ENCODE results near the gene FIBP.

The FIBP gene

DNA sequence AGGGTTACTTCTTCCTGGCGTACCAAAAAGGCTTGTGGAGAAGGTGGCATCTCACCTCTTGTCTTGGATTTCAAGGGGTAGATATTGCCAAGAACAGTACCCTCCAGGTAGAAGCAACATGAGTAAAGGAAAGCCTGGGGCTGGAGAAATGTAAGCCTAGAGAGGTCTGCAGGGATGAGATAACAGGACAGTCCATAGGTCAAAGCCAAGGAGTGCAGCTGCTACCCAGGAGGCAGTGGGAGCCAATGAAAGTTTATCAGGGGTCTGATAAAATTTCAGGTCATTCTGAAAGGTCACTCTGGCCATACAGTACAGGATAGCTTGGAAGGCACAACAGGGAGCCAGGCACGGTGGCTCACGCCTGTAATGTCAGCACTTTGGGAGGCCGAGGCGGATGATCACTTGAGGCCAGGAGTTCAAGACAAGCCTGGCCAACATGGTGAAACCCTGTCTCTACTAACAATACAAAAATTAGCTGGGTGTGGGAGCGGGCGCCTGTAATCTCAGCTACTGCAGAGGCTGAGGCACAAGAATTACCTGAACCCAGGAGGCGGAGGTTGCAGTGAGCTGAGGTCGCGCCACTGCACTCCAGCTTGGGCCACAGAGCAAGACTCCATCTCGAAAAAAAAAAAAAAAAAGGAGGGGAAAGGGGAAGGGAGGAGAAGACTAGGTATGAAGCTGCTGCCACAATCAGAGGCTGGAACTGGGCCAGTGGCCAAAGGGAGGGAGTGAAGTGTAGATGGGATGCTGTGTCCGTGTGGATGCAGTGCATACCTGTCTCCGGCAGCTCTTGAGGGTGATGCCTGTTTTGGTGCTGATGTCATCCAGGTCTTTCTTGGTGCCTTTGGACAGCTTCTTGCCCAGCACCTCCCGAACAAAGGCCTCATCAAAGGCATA is 1.2 kb downstream of the FIBP start:
- H3K9me3 ChIP-seq (ENCODE audit: severe bottlenecking) = no peaks in the 10 kb centered on the region
- DNase-seq (ENCODE audit: low spot score) = no peak
- H3K27ac ChIP-seq (ENCODE audit: poor library complexity, severe bottlenecking) = peak overlapping the region; percentile 96
- no peak for ATAC-seq (ENCODE audit: low read depth)
- H3K27me3 ChIP-seq (ENCODE audit: insufficient read depth, poor library complexity, severe bottlenecking) = no peaks in the 10 kb centered on the region
- TF ChIP-seq CTCF (IDR thresholded peaks at IDR 0.05; ENCODE audit: poor library complexity, severe bottlenecking) = no peak
- peaks cover 42% of the 10 kb centered on the region for H3K36me3 ChIP-seq (ENCODE audit: low read depth)
- H3K4me1 ChIP-seq (ENCODE audit: insufficient read depth, poor library complexity, severe bottlenecking) = peaks cover 10% of the 10 kb centered on the region
- H3K4me3 ChIP-seq (ENCODE audit: severe bottlenecking) = peak overlapping the region; percentile 45

- ATAC-seq (ENCODE audit: low read depth) = no peak
- Histone ChIP-seq H3K4me3 (ENCODE audit: severe bottlenecking) (no peak overlapping the region), H3K27me3 (ENCODE audit: insufficient read depth, poor library complexity, severe bottlenecking) (no peaks in the 10 kb centered on the region), H3K4me1 (ENCODE audit: insufficient read depth, poor library complexity, severe bottlenecking) (peaks cover 10% of the 10 kb centered on the region), H3K27ac (ENCODE audit: poor library complexity, severe bottlenecking) (peak overlapping the region; percentile 96), H3K36me3 (ENCODE audit: low read depth) (peaks cover 38% of the 10 kb centered on the region), H3K9me3 (ENCODE audit: severe bottlenecking) (no peaks in the 10 kb centered on the region)
- no peak for TF ChIP-seq CTCF (IDR thresholded peaks at IDR 0.05; ENCODE audit: poor library complexity, severe bottlenecking)
- no peak for DNase-seq (ENCODE audit: low spot score)
These were observed 2.3 kb downstream of the FIBP start for GRCh38 chr11:65885808-65886536.

DNA sequence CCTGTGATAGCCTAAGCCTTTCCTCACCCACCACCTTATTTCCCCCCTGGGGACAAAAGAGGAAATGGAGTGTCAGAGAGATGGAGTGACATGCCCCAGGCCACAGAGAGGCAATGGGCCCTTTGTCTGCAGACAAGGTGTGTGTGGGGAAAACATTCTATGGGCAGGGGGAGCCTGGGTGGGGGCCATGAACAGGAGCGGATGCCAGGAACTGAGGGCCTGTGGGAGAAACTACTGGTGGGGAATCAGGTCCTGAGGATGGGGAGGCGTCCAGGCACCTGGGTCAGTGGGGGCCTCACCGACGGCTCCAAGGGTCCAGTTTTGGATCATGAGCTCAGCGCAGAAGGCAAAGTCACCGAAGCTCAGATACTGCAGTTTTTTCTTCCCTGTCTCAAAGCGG is 3.0 kb downstream of the FIBP start:
- H3K27me3 ChIP-seq (ENCODE audit: insufficient read depth, poor library complexity, severe bottlenecking) = no peaks in the 10 kb centered on the region
- peaks cover 38% of the 10 kb centered on the region for H3K36me3 ChIP-seq (ENCODE audit: low read depth)
- no peak overlapping the region for H3K27ac ChIP-seq (ENCODE audit: poor library complexity, severe bottlenecking)
- H3K4me1 ChIP-seq (ENCODE audit: insufficient read depth, poor library complexity, severe bottlenecking) = peaks cover 10% of the 10 kb centered on the region
- ATAC-seq (ENCODE audit: low read depth) = no peak
- H3K4me3 ChIP-seq (ENCODE audit: severe bottlenecking) = no peak overlapping the region
- no peaks in the 10 kb centered on the region for H3K9me3 ChIP-seq (ENCODE audit: severe bottlenecking)
- no peak for TF ChIP-seq CTCF (IDR thresholded peaks at IDR 0.05; ENCODE audit: poor library complexity, severe bottlenecking)
- no peak for DNase-seq (ENCODE audit: low spot score)

DNA sequence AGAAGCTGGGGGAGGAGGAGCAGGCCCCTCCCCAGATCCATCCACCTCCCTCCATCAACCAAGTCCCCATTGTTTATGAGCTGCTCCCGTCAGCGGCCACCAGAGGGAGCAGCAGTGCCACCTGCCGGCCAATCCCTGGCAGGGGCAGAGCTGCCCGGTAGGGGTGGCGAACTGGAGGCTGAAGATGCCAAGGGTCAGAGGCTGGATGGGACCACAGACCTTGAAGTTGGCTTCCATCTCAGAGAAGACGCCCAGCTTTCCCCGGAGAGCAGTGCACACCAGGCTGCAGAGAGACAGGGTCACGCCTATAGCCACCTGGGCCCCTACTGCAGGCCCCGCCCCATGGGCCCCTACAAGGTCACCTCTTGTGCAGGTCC is 3.6 kb downstream of the FIBP start:
- ATAC-seq (ENCODE audit: low read depth) (peak; percentile 32), DNase-seq (ENCODE audit: low spot score) (peak; percentile 66)
- H3K36me3 ChIP-seq (ENCODE audit: low read depth) = peaks cover 38% of the 10 kb centered on the region

More for the DNA sequence above, 3.6 kb downstream of the FIBP start:
- peaks cover 5% of the 10 kb centered on the region for H3K4me1 ChIP-seq (ENCODE audit: insufficient read depth, poor library complexity, severe bottlenecking)
- H3K27ac ChIP-seq (ENCODE audit: poor library complexity, severe bottlenecking) = no peak overlapping the region
- H3K27me3 ChIP-seq (ENCODE audit: insufficient read depth, poor library complexity, severe bottlenecking) = no peaks in the 10 kb centered on the region
- H3K4me3 ChIP-seq (ENCODE audit: severe bottlenecking) = no peak overlapping the region
- no peaks in the 10 kb centered on the region for H3K9me3 ChIP-seq (ENCODE audit: severe bottlenecking)
- TF ChIP-seq CTCF (IDR thresholded peaks at IDR 0.05; ENCODE audit: poor library complexity, severe bottlenecking) = peak; percentile 96
